ENCODE measurements around the gene TMEM141.
A peak's percentile ranks its signal among the peaks of the same experiment; 100 is the strongest.

The TMEM141 gene

GRCh38 chr9:136790640-136791515 is at the start of gene TMEM141:
TMEM141 (plus strand) TSS chr9:136791344; CDS start chr9:136791371, 27 bp downstream.
- peak; percentile 97 to 100 (median 100) for DNase-seq

- no peak for DNase-seq
Measured at GRCh38 chr9:136741883-136742571, 49.1 kb upstream of the TMEM141 start.

GRCh38 chr9:136742591-136743391 is 48.4 kb upstream of the TMEM141 start, which contains the start of gene LCN10:
LCN10 (minus strand) TSS chr9:136742940; CDS start chr9:136742903, 37 bp downstream.
- DNase-seq = no peak

GRCh38 chr9:136743639-136744211 is 47.4 kb upstream of the TMEM141 start:
- no peak for DNase-seq

GRCh38 chr9:136744773-136745172 is 46.4 kb upstream of the TMEM141 start:
- no peak for DNase-seq

- no peak for DNase-seq
Measured at GRCh38 chr9:136745389-136746154, 45.6 kb upstream of the TMEM141 start.

- no peak for DNase-seq
Measured at GRCh38 chr9:136746155-136746490, 45.0 kb upstream of the TMEM141 start.

- DNase-seq = no peak
Measured at GRCh38 chr9:136746621-136747020, 44.5 kb upstream of the TMEM141 start.

GRCh38 chr9:136747161-136748060 is 43.7 kb upstream of the TMEM141 start:
- DNase-seq = no peak

- no peak for DNase-seq
Measured at GRCh38 chr9:136748201-136748600, 42.9 kb upstream of the TMEM141 start, which contains the start of gene LCN6. LCN6 (minus strand) TSS chr9:136748525; CDS start chr9:136748483, 42 bp downstream.

GRCh38 chr9:136748666-136749611 is 42.2 kb upstream of the TMEM141 start:
- peak in 2 of 56 donors; percentile 31 to 32 for DNase-seq

GRCh38 chr9:136750526-136750925 is 40.6 kb upstream of the TMEM141 start:
- no peak for DNase-seq

- no peak for DNase-seq
Measured at GRCh38 chr9:136751244-136751643, 39.9 kb upstream of the TMEM141 start.

GRCh38 chr9:136751814-136752213 is 39.3 kb upstream of the TMEM141 start:
- DNase-seq = no peak

- no peak for DNase-seq
Measured at GRCh38 chr9:136753371-136754058, 37.6 kb upstream of the TMEM141 start.

- DNase-seq = no peak
Measured at GRCh38 chr9:136754059-136754572, 37.0 kb upstream of the TMEM141 start.

- no peak for DNase-seq
Measured at GRCh38 chr9:136754626-136755301, 36.4 kb upstream of the TMEM141 start.
